ENCODE data around the gene COL6A3.

DNA sequence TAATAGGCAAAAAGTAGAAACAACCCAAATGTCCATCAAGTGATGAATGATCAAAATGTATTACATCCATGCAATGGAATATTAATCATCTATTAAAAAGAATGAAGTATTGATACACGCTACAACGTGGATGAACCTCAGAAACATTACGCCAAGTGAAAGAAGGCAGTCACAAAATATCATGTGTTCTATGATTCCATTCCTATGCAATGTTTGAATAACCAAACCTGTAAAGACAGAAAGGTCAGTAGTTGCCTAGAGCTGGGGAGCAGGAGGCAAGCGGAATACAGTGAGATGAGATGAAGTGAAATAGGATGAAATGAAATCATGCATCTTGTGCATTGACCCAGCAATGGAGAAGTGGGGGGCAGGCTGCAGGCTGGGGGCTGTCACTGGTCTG lies 17.9 kb upstream of the COL6A3 start:
- TF ChIP-seq, protein P1, sequence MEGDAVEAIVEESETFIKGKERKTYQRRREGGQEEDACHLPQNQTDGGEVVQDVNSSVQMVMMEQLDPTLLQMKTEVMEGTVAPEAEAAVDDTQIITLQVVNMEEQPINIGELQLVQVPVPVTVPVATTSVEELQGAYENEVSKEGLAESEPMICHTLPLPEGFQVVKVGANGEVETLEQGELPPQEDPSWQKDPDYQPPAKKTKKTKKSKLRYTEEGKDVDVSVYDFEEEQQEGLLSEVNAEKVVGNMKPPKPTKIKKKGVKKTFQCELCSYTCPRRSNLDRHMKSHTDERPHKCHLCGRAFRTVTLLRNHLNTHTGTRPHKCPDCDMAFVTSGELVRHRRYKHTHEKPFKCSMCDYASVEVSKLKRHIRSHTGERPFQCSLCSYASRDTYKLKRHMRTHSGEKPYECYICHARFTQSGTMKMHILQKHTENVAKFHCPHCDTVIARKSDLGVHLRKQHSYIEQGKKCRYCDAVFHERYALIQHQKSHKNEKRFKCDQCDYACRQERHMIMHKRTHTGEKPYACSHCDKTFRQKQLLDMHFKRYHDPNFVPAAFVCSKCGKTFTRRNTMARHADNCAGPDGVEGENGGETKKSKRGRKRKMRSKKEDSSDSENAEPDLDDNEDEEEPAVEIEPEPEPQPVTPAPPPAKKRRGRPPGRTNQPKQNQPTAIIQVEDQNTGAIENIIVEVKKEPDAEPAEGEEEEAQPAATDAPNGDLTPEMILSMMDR (conservative IDR thresholded peaks at IDR 0.05; ENCODE audit: low read length), result no peak
- TF ChIP-seq EZH2phosphoT487 (IDR thresholded peaks at IDR 0.05; ENCODE audit: borderline replicate concordance), result no peak

Measured in Loucy (cell line).